ENCODE data around the gene JAML.

JAML gene

DNA sequence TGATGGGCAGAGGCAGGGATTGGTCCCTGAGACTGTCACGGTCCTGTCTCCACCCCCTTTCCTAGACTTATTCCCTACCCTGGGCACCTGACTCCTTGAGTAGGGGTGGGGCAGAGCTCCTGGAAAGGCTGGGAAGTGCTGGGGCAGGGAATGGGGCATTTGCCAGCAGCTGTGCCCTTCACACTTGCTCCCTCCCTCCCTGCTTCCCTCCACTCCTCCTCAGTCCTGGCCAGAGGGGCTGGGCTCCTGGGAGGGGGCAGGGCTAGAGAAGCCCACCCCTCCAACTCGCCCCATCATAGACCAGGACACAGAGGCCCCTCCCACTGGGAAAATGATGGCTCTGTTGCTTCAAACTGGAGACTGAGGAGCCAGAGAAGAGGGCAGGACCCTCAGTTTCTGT is 59.9 kb downstream of the JAML start:
- TF ChIP-seq PAX5 (IDR thresholded peaks at IDR 0.05; ENCODE audit: insufficient read depth, low read length, severe bottlenecking), result no peak
- no peak for TF ChIP-seq POU2F2 (IDR thresholded peaks at IDR 0.05; ENCODE audit: low read depth, low read length)
- TF ChIP-seq POLR2A (IDR thresholded peaks at IDR 0.05; ENCODE audit: low read depth, low read length), result no peak
- TF ChIP-seq POLR2AphosphoS5 (IDR thresholded peaks at IDR 0.05; ENCODE audit: low read depth, low read length), result no peak
- TF ChIP-seq TAF1 (IDR thresholded peaks at IDR 0.05; ENCODE audit: low read depth, low read length), result no peak
- no peak for TF ChIP-seq SPI1 (IDR thresholded peaks at IDR 0.05; ENCODE audit: low read depth, low read length)
- no peak for DNase-seq (ENCODE audit: insufficient read length, low spot score)

GRCh38 chr11:118163494-118163893 is 61.3 kb downstream of the JAML start:
- DNase-seq (ENCODE audit: insufficient read length, low spot score) (no peak), FAIRE-seq (no peak)
- no peak for TF ChIP-seq TAF1 (IDR thresholded peaks at IDR 0.05; ENCODE audit: low read depth, low read length)
- TF ChIP-seq SPI1 (IDR thresholded peaks at IDR 0.05; ENCODE audit: low read depth, low read length), result no peak

More for the DNA sequence above, 59.9 kb downstream of the JAML start:
- no peak for FAIRE-seq

- no peak for FAIRE-seq
- no peak for DNase-seq (ENCODE audit: insufficient read length, low spot score)
- TF ChIP-seq PAX5 (IDR thresholded peaks at IDR 0.05; ENCODE audit: insufficient read depth, low read length, severe bottlenecking), result no peak
- TF ChIP-seq POLR2AphosphoS5 (IDR thresholded peaks at IDR 0.05; ENCODE audit: low read depth, low read length), result no peak
- TF ChIP-seq POLR2A (IDR thresholded peaks at IDR 0.05; ENCODE audit: low read depth, low read length), result no peak
- no peak for TF ChIP-seq POU2F2 (IDR thresholded peaks at IDR 0.05; ENCODE audit: low read depth, low read length)
- no peak for TF ChIP-seq SPI1 (IDR thresholded peaks at IDR 0.05; ENCODE audit: low read depth, low read length)
- TF ChIP-seq TAF1 (IDR thresholded peaks at IDR 0.05; ENCODE audit: low read depth, low read length), result no peak
Measured at GRCh38 chr11:118162846-118163245, 62.0 kb downstream of the JAML start.

DNA sequence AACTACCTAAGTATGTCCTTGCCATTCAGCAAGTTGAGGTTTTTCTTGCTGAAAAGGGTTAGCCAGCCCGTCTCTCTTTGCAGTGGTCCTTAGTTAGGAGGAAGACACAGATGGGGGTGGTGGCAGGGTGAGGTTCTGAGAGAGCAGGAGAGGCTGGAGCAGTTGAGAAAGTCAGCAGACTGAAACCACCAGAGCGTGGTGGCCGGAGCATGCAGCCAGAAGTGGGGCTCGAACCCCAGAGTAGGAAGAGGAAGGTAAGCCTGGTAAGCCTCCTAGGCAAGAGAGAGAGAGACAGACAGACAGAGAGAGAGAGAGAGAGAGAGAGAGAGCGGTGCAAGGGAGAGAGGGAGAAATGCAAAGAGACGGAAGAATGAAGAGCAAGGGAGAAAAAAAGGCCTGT is 63.0 kb downstream of the JAML start:
- no peak for FAIRE-seq

GRCh38 chr11:118157186-118157895 is 67.5 kb downstream of the JAML start:
- DNase-seq (ENCODE audit: insufficient read length, low spot score) (no peak), FAIRE-seq (no peak)
- TF ChIP-seq TAF1 (IDR thresholded peaks at IDR 0.05; ENCODE audit: low read depth, low read length), result no peak
- TF ChIP-seq PAX5 (IDR thresholded peaks at IDR 0.05; ENCODE audit: insufficient read depth, low read length, severe bottlenecking), result no peak
- TF ChIP-seq POLR2AphosphoS5 (IDR thresholded peaks at IDR 0.05; ENCODE audit: low read depth, low read length), result no peak
- no peak for TF ChIP-seq SPI1 (IDR thresholded peaks at IDR 0.05; ENCODE audit: low read depth, low read length)
- TF ChIP-seq POLR2A (IDR thresholded peaks at IDR 0.05; ENCODE audit: low read depth, low read length), result no peak
- TF ChIP-seq POU2F2 (IDR thresholded peaks at IDR 0.05; ENCODE audit: low read depth, low read length), result no peak

More for the DNA sequence above, 63.0 kb downstream of the JAML start:
- DNase-seq (ENCODE audit: insufficient read length, low spot score), result no peak
- TF ChIP-seq SPI1 (IDR thresholded peaks at IDR 0.05; ENCODE audit: low read depth, low read length) (no peak), PAX5 (IDR thresholded peaks at IDR 0.05; ENCODE audit: insufficient read depth, low read length, severe bottlenecking) (no peak), POU2F2 (IDR thresholded peaks at IDR 0.05; ENCODE audit: low read depth, low read length) (no peak), TAF1 (IDR thresholded peaks at IDR 0.05; ENCODE audit: low read depth, low read length) (no peak), POLR2A (IDR thresholded peaks at IDR 0.05; ENCODE audit: low read depth, low read length) (no peak), POLR2AphosphoS5 (IDR thresholded peaks at IDR 0.05; ENCODE audit: low read depth, low read length) (no peak)

- no peak for FAIRE-seq
- no peak for DNase-seq (ENCODE audit: insufficient read length, low spot score)
- no peak for TF ChIP-seq POLR2AphosphoS5 (IDR thresholded peaks at IDR 0.05; ENCODE audit: low read depth, low read length)
- no peak for TF ChIP-seq SPI1 (IDR thresholded peaks at IDR 0.05; ENCODE audit: low read depth, low read length)
- no peak for TF ChIP-seq TAF1 (IDR thresholded peaks at IDR 0.05; ENCODE audit: low read depth, low read length)
- no peak for TF ChIP-seq POLR2A (IDR thresholded peaks at IDR 0.05; ENCODE audit: low read depth, low read length)
- no peak for TF ChIP-seq POU2F2 (IDR thresholded peaks at IDR 0.05; ENCODE audit: low read depth, low read length)
- no peak for TF ChIP-seq PAX5 (IDR thresholded peaks at IDR 0.05; ENCODE audit: insufficient read depth, low read length, severe bottlenecking)
Measured at GRCh38 chr11:118156531-118157185, 68.2 kb downstream of the JAML start.

GRCh38 chr11:118155776-118156530 is 68.9 kb downstream of the JAML start:
- FAIRE-seq (no peak), DNase-seq (ENCODE audit: insufficient read length, low spot score) (no peak)
- TF ChIP-seq SPI1 (IDR thresholded peaks at IDR 0.05; ENCODE audit: low read depth, low read length) (no peak), POLR2A (IDR thresholded peaks at IDR 0.05; ENCODE audit: low read depth, low read length) (no peak), PAX5 (IDR thresholded peaks at IDR 0.05; ENCODE audit: insufficient read depth, low read length, severe bottlenecking) (no peak), POLR2AphosphoS5 (IDR thresholded peaks at IDR 0.05; ENCODE audit: low read depth, low read length) (no peak)

DNA sequence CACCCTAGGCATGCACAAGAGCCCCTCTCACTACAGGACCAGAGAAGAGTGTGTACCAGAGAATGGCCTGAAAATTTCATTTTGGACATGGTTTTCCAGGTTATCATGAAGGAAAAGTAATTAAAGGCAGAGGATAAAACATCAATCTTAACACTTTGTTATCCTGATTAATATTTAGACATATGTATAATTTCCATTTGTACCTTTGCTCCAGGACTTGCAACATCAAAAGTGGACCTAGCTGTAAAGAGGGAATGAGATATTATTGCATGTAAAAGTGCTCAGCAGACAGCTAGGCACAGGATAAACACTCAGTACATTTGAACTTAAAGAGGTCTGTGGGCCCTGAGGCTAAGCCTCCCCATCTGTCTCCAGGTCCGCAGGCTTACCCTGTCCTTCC is 70.2 kb downstream of the JAML start:
- TF ChIP-seq TAF1 (IDR thresholded peaks at IDR 0.05; ENCODE audit: low read depth, low read length) (no peak), SPI1 (IDR thresholded peaks at IDR 0.05; ENCODE audit: low read depth, low read length) (no peak), PAX5 (IDR thresholded peaks at IDR 0.05; ENCODE audit: insufficient read depth, low read length, severe bottlenecking) (no peak), POU2F2 (IDR thresholded peaks at IDR 0.05; ENCODE audit: low read depth, low read length) (no peak), POLR2AphosphoS5 (IDR thresholded peaks at IDR 0.05; ENCODE audit: low read depth, low read length) (no peak), POLR2A (IDR thresholded peaks at IDR 0.05; ENCODE audit: low read depth, low read length) (no peak)
- no peak for FAIRE-seq
- DNase-seq (ENCODE audit: insufficient read length, low spot score), result no peak

- FAIRE-seq (no peak), DNase-seq (ENCODE audit: insufficient read length, low spot score) (no peak)
- TF ChIP-seq POLR2AphosphoS5 (IDR thresholded peaks at IDR 0.05; ENCODE audit: low read depth, low read length) (no peak), POU2F2 (IDR thresholded peaks at IDR 0.05; ENCODE audit: low read depth, low read length) (no peak), TAF1 (IDR thresholded peaks at IDR 0.05; ENCODE audit: low read depth, low read length) (no peak), PAX5 (IDR thresholded peaks at IDR 0.05; ENCODE audit: insufficient read depth, low read length, severe bottlenecking) (no peak), POLR2A (IDR thresholded peaks at IDR 0.05; ENCODE audit: low read depth, low read length) (no peak), SPI1 (IDR thresholded peaks at IDR 0.05; ENCODE audit: low read depth, low read length) (no peak)
Measured at GRCh38 chr11:118153976-118154375, 70.8 kb downstream of the JAML start.
